ENCODE measurements around the gene VCL.

DNA sequence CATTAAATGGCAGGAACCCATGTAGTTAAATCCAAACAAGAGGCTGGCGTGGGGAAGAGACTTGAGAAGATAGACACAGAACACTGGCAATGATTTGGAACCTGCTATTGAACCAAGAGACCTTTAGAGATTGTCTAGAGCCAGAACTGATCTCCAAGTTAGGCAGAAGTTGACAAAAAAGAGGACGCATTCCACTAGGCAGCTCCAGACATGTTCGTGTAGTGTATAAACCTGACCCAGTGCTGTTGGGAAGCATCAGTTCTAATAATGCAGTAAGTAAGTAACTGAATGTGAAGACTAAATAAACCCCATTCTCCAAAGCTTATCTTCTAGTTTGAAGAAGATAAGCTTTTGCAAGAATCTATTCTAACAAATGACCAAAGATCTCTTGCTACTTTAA, 101.9 kb downstream of the VCL start:
- TF ChIP-seq KLF13 (tag; IDR thresholded peaks at IDR 0.05; ENCODE audit: borderline replicate concordance, low read depth), result no peak
- TF ChIP-seq, protein P1, sequence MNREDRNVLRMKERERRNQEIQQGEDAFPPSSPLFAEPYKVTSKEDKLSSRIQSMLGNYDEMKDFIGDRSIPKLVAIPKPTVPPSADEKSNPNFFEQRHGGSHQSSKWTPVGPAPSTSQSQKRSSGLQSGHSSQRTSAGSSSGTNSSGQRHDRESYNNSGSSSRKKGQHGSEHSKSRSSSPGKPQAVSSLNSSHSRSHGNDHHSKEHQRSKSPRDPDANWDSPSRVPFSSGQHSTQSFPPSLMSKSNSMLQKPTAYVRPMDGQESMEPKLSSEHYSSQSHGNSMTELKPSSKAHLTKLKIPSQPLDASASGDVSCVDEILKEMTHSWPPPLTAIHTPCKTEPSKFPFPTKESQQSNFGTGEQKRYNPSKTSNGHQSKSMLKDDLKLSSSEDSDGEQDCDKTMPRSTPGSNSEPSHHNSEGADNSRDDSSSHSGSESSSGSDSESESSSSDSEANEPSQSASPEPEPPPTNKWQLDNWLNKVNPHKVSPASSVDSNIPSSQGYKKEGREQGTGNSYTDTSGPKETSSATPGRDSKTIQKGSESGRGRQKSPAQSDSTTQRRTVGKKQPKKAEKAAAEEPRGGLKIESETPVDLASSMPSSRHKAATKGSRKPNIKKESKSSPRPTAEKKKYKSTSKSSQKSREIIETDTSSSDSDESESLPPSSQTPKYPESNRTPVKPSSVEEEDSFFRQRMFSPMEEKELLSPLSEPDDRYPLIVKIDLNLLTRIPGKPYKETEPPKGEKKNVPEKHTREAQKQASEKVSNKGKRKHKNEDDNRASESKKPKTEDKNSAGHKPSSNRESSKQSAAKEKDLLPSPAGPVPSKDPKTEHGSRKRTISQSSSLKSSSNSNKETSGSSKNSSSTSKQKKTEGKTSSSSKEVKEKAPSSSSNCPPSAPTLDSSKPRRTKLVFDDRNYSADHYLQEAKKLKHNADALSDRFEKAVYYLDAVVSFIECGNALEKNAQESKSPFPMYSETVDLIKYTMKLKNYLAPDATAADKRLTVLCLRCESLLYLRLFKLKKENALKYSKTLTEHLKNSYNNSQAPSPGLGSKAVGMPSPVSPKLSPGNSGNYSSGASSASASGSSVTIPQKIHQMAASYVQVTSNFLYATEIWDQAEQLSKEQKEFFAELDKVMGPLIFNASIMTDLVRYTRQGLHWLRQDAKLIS (CRISPR knock-in tag; IDR thresholded peaks at IDR 0.05), result no peak
- TF ChIP-seq, protein P2, sequence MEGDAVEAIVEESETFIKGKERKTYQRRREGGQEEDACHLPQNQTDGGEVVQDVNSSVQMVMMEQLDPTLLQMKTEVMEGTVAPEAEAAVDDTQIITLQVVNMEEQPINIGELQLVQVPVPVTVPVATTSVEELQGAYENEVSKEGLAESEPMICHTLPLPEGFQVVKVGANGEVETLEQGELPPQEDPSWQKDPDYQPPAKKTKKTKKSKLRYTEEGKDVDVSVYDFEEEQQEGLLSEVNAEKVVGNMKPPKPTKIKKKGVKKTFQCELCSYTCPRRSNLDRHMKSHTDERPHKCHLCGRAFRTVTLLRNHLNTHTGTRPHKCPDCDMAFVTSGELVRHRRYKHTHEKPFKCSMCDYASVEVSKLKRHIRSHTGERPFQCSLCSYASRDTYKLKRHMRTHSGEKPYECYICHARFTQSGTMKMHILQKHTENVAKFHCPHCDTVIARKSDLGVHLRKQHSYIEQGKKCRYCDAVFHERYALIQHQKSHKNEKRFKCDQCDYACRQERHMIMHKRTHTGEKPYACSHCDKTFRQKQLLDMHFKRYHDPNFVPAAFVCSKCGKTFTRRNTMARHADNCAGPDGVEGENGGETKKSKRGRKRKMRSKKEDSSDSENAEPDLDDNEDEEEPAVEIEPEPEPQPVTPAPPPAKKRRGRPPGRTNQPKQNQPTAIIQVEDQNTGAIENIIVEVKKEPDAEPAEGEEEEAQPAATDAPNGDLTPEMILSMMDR (IDR thresholded peaks at IDR 0.05 in 2 of 3, conservative IDR thresholded peaks at IDR 0.05 in 1 of 3; ENCODE audit: insufficient read depth in 2 of 3, low read depth in 1 of 3, low read length in 3 of 3), result no peak
- TF ChIP-seq RBM25 (IDR thresholded peaks at IDR 0.05; ENCODE audit: low read depth, low read length, severe bottlenecking), result no peak
- TF ChIP-seq, protein P3, sequence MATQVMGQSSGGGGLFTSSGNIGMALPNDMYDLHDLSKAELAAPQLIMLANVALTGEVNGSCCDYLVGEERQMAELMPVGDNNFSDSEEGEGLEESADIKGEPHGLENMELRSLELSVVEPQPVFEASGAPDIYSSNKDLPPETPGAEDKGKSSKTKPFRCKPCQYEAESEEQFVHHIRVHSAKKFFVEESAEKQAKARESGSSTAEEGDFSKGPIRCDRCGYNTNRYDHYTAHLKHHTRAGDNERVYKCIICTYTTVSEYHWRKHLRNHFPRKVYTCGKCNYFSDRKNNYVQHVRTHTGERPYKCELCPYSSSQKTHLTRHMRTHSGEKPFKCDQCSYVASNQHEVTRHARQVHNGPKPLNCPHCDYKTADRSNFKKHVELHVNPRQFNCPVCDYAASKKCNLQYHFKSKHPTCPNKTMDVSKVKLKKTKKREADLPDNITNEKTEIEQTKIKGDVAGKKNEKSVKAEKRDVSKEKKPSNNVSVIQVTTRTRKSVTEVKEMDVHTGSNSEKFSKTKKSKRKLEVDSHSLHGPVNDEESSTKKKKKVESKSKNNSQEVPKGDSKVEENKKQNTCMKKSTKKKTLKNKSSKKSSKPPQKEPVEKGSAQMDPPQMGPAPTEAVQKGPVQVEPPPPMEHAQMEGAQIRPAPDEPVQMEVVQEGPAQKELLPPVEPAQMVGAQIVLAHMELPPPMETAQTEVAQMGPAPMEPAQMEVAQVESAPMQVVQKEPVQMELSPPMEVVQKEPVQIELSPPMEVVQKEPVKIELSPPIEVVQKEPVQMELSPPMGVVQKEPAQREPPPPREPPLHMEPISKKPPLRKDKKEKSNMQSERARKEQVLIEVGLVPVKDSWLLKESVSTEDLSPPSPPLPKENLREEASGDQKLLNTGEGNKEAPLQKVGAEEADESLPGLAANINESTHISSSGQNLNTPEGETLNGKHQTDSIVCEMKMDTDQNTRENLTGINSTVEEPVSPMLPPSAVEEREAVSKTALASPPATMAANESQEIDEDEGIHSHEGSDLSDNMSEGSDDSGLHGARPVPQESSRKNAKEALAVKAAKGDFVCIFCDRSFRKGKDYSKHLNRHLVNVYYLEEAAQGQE (IDR thresholded peaks at IDR 0.05; ENCODE audit: borderline replicate concordance), result no peak
- TF ChIP-seq, protein P3 (CRISPR knock-in tag; IDR thresholded peaks at IDR 0.05; ENCODE audit: low read depth), result no peak
- no peak for TF ChIP-seq MYNN (IDR thresholded peaks at IDR 0.05)
- TF ChIP-seq MYNN (CRISPR knock-in tag; IDR thresholded peaks at IDR 0.05), result no peak
- TF ChIP-seq CBX3 (IDR thresholded peaks at IDR 0.05; ENCODE audit: borderline replicate concordance in 1 of 2, low read length in 2 of 2), result no peak
- no peak for TF ChIP-seq GATAD2A (IDR thresholded peaks at IDR 0.05)

Data from K562 (cell line).